ACC112 (cell line): ENCODE data around the gene NCAPG2.
"Not testable (repeated sequence)": the region's sequence is repeated elsewhere in the genome, so short reads cannot be mapped to it uniquely, and the experiment has no call there.

Source experiments
- H2AFZ ChIP-seq: fragments of 200-600 bp; sonication (generic); one replicate; pipeline ENCODE4 v1.6.0; 2017; ENCODE audit warnings: antibody characterized with exemption, low read length; ENCODE audit not compliant: unreplicated experiment
- H3K27ac ChIP-seq: fragments of 200-600 bp; sonication (generic); 2 replicates; pipeline ENCODE4 v1.5.1; 2014; ENCODE audit warnings: low read depth, mild to moderate bottlenecking, antibody characterized with exemption, low read length, moderate library complexity
- H3K27me3 ChIP-seq: fragments of 200-600 bp; sonication (generic); 2 replicates; pipeline ENCODE4 v1.6.1; 2014; ENCODE audit warnings: mild to moderate bottlenecking, antibody characterized with exemption, low read length, moderate library complexity, mixed read lengths; ENCODE audit not compliant: insufficient read depth
- H3K36me3 ChIP-seq: fragments of 200-600 bp; sonication (generic); 2 replicates; pipeline ENCODE4 v1.6.1; 2016; ENCODE audit warnings: mild to moderate bottlenecking, antibody characterized with exemption, low read length, moderate library complexity, mixed read lengths; ENCODE audit not compliant: insufficient read depth
- H3K4me1 ChIP-seq: fragments of 200-600 bp; sonication (generic); one replicate; pipeline ENCODE4 v1.6.1; 2016; ENCODE audit warnings: low read length, mixed read lengths; ENCODE audit not compliant: insufficient read depth, unreplicated experiment, control insufficient read depth
- H3K4me3 ChIP-seq: fragments of 200-600 bp; sonication (generic); 2 replicates; pipeline ENCODE4 v1.5.1; 2014; ENCODE audit warnings: mild to moderate bottlenecking, low read depth, low read length
- H3K79me2 ChIP-seq: fragments of 200-600 bp; sonication (generic); one replicate; pipeline ENCODE4 v1.6.0; 2016; ENCODE audit warnings: low read length; ENCODE audit not compliant: control insufficient read depth, unreplicated experiment, insufficient read depth

NCAPG2 gene

GRCh38 chr7:158706710-158707590 is 2.3 kb upstream of the NCAPG2 start:
- Histone ChIP-seq H3K36me3 (no peaks in the 10 kb centered on the region), H2AFZ (no peak overlapping the region), H3K4me3 (no peak overlapping the region), H3K27ac (no peak overlapping the region), H3K79me2 (peaks cover 26% of the 10 kb centered on the region), H3K4me1 (peaks cover 24% of the 10 kb centered on the region), H3K27me3 (no peaks in the 10 kb centered on the region)

GRCh38 chr7:158706273-158706704 is 1.7 kb upstream of the NCAPG2 start:
- no peak overlapping the region for H2AFZ ChIP-seq

DNA sequence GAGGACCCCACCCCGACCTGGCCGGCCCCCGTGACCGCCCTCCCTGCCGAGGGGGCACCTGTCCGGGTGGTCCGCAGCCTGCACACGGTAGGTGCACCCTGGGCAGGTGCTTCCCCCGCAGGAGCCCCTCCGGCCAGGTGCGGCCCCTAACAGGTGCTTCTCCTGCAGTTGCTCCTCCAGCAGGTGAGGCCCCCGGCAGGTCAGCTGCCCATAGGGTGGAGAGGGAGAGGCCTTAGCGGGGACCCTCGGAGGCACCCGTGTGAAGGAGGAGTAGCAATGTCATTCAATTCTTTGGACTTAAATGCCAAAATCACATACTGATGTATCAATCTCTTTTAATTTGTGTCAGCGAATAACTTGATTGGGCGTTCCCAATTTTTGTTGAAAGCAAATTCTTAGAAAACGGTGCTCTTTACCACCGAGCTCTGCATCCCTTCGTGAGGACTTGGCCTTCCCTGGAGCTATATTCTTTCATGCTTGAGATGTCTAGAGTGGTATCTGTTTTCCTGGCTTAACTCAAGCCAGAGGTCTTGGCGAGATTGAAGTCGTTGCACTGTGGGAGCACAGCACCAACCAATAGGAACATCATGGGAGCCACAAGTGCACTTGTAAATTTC is 738 bp upstream of the NCAPG2 start:
- no peak overlapping the region for H3K27ac ChIP-seq
- H3K4me3 ChIP-seq: peak overlapping the region; percentile 84
- H3K36me3 ChIP-seq: peaks cover 13% of the 10 kb centered on the region; the same call in 1 of the 2 replicates
- H3K79me2 ChIP-seq: peaks cover 42% of the 10 kb centered on the region
- peak overlapping the region; percentile 68 for H2AFZ ChIP-seq
- H3K4me1 ChIP-seq: peaks cover 22% of the 10 kb centered on the region
- H3K27me3 ChIP-seq: no peaks in the 10 kb centered on the region

More at GRCh38 chr7:158706273-158706704, 1.7 kb upstream of the NCAPG2 start:
- Histone ChIP-seq H3K4me3 (no peak overlapping the region; the same call in 1 of the 2 replicates), H3K36me3 (peaks cover 5% of the 10 kb centered on the region; the same call in 1 of the 2 replicates), H3K4me1 (peaks cover 27% of the 10 kb centered on the region), H3K27ac (no peak overlapping the region), H3K27me3 (no peaks in the 10 kb centered on the region), H3K79me2 (peaks cover 33% of the 10 kb centered on the region)

GRCh38 chr7:158703679-158704523 is 703 bp downstream of the NCAPG2 start:
- Histone ChIP-seq H3K79me2 (peaks cover 55% of the 10 kb centered on the region), H3K36me3 (peaks cover 17% of the 10 kb centered on the region; the same call in 1 of the 2 replicates), H3K4me3 (peak overlapping the region; percentile 84), H2AFZ (peak overlapping the region; percentile 47), H3K27ac (peak overlapping the region; percentile 65), H3K4me1 (peaks cover 22% of the 10 kb centered on the region)
- H3K27me3 ChIP-seq: not testable (repeated sequence)

- H3K79me2 ChIP-seq: peaks cover 62% of the 10 kb centered on the region
- no peak overlapping the region for H2AFZ ChIP-seq
- H3K36me3 ChIP-seq: peaks cover 24% of the 10 kb centered on the region; the same call in 1 of the 2 replicates
- no peaks in the 10 kb centered on the region for H3K27me3 ChIP-seq
- no peak overlapping the region for H3K27ac ChIP-seq
- H3K4me1 ChIP-seq: peaks cover 22% of the 10 kb centered on the region
- H3K4me3 ChIP-seq: peak overlapping the region; percentile 84
Observed at GRCh38 chr7:158702944-158703343, 1.7 kb downstream of the NCAPG2 start.

DNA sequence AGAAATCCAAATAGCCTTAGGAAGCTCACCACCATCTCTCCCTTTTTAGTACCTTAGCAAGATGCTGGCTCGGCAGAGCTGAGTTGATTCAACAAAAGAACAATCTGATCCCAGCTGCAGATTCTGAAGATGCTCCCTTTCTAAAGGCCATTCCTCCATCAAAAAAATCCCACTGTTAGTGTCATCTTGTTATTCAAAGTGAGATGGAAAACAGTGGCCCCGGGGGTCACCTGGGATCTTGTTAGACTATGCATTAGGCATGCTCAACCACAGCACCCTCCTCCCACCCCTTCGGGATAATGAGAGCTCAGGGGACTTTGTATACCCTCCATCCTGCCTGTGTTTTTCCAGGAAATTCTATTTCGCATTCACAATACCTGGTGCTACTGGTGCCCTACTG is 2.4 kb downstream of the NCAPG2 start:
- Histone ChIP-seq H3K27me3 (no peaks in the 10 kb centered on the region), H3K36me3 (peaks cover 24% of the 10 kb centered on the region; the same call in 1 of the 2 replicates), H2AFZ (no peak overlapping the region), H3K27ac (no peak overlapping the region), H3K4me3 (peak overlapping the region; percentile 84), H3K79me2 (peaks cover 62% of the 10 kb centered on the region), H3K4me1 (peaks cover 22% of the 10 kb centered on the region)

DNA sequence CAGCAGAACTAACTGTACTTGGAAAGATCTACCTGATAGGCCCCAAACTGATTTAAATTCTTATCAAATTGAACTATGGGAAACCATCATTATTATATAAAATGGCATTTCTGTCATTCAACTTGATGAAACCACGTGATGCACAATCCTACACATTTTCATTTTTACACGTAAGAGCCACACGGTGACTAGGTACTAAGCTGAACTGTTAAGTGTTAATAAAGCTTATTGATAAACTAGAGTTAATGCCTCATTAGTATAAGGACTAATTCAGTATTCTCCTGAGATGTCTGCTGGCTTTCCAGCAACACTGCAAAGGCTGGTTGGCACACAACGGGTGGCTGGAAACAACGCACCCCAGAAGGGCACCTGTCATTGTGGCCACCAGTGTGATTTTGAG is 4.6 kb downstream of the NCAPG2 start:
- peaks cover 24% of the 10 kb centered on the region; the same call in 1 of the 2 replicates for H3K36me3 ChIP-seq

DNA sequence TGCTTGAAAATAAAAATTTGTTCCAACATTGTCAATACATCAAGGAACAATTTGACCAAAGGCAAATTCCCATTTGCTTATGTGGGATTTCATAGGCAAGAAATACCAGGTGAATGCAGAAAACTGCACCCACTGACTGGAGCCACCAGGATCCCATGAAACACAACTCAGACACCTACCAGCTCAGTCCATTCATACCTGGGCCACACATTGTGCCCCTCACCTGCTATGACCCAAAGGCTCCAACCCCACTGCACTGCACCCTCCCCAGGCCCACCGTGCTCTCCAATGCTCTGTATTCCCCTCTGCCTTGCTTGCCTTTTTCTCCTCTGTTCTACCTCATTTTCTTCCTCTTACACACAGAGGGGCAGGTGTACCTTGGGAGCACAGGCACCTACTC is 5.3 kb downstream of the NCAPG2 start:
- peaks cover 73% of the 10 kb centered on the region for H3K79me2 ChIP-seq
- H3K4me1 ChIP-seq: peaks cover 38% of the 10 kb centered on the region
- H3K27me3 ChIP-seq: no peaks in the 10 kb centered on the region
- no peak overlapping the region for H2AFZ ChIP-seq
- no peak overlapping the region for H3K4me3 ChIP-seq
- H3K36me3 ChIP-seq: peaks cover 24% of the 10 kb centered on the region; the same call in 1 of the 2 replicates
- H3K27ac ChIP-seq: no peak overlapping the region

More for the DNA sequence above, 4.6 kb downstream of the NCAPG2 start:
- no peak overlapping the region for H3K4me3 ChIP-seq
- peaks cover 38% of the 10 kb centered on the region for H3K4me1 ChIP-seq
- no peak overlapping the region for H3K27ac ChIP-seq
- H3K79me2 ChIP-seq: peaks cover 69% of the 10 kb centered on the region
- no peak overlapping the region for H2AFZ ChIP-seq
- H3K27me3 ChIP-seq: no peaks in the 10 kb centered on the region

GRCh38 chr7:158698657-158699195 is 5.9 kb downstream of the NCAPG2 start:
- Histone ChIP-seq H3K79me2 (peaks cover 73% of the 10 kb centered on the region), H3K27me3 (no peaks in the 10 kb centered on the region), H3K36me3 (peaks cover 24% of the 10 kb centered on the region; the same call in 1 of the 2 replicates), H3K27ac (no peak overlapping the region), H3K4me3 (no peak overlapping the region), H3K4me1 (peaks cover 37% of the 10 kb centered on the region), H2AFZ (no peak overlapping the region)

GRCh38 chr7:158697597-158697996 is 7.0 kb downstream of the NCAPG2 start:
- Histone ChIP-seq H3K79me2 (peaks cover 68% of the 10 kb centered on the region), H3K4me1 (peaks cover 25% of the 10 kb centered on the region), H3K36me3 (peaks cover 24% of the 10 kb centered on the region; the same call in 1 of the 2 replicates)
- H3K4me3 ChIP-seq, H2AFZ ChIP-seq, H3K27me3 ChIP-seq, H3K27ac ChIP-seq: not testable (repeated sequence)
